Measurements from ENCODE around the gene FRMD4A.

DNA sequence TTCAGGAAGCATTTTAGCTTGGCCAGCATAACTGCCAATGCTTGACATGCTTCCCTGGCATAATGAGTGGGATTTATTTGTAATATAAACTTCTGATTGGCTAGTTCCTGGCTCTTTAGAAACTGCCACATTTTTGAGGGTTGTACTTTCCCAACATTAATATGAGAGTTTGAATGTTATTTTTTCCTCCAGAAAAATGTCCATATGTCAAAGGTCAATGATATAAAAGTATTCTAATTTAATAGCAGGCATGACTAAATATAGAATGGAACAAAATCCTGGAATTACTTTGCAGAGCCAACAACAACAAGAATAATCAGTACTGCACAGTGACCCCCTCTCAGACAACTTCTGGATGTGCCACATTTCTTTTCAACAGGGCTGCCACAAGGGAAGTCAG lies 391.3 kb downstream of the FRMD4A start:
- TF ChIP-seq EZH2 (IDR thresholded peaks at IDR 0.05; ENCODE audit: insufficient read depth, poor library complexity, severe bottlenecking), result no peak
- no peak for TF ChIP-seq EZH2phosphoT487 (IDR thresholded peaks at IDR 0.05; ENCODE audit: insufficient read depth, low read depth)
